HG03558 (cell line): Measurements from ENCODE around the gene MDFIC2.
"Not testable (repeated sequence)": the region's sequence is repeated elsewhere in the genome, so short reads cannot be mapped to it uniquely, and the experiment has no call there.

Experiments used
- ATAC-seq: cut with Tn5 transposase; IDR thresholded peaks from one replicate; pipeline ENCODE4 v1.9.1; 2021; ENCODE audit warnings: moderate number of reproducible peaks; ENCODE audit not compliant: unreplicated experiment; ENCODE audit errors: extremely low read depth

Gene MDFIC2

GRCh38 chr3:70264122-70264780 lies 48.2 kb downstream of the MDFIC2 start:
- no peak for ATAC-seq

DNA sequence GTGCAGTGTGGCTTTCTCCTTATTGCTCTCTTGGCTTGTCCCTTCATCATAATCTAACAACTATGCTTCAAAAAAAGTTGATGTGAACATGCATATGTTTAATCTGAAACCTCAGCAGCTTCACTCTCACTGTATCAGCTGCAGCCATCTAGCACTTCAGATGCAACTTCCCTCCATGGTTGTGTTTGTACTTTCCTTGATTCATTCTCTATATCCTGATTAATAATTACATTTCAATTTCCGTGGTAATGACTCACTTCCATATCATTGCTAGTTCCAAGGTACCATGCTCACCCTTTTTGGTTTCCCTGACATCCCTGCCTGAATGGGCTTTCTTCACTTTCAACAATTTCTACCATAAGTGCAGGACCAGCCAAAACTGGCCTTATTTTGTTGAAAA lies 51.2 kb downstream of the MDFIC2 start:
- ATAC-seq: no peak

DNA sequence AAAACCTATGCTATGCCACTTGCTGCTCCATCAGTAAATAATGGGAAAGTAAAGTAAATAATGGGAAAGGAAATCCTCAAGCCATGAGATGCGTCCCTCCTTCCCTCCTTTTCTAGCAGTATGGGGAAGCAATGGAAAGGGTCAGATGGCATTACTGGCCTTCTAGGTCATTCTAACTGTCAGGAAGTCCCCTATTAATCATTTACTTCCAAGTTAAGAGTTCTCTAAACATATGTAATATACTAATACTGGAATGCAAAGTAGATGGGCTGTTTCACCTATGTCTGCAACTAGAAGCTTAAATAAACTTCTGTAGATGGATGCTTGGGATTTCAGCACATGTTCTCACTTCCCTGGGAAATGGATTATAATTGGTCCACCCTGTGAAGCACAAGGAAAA lies 55.9 kb downstream of the MDFIC2 start:
- ATAC-seq: no peak

GRCh38 chr3:70250492-70250891 lies 61.9 kb downstream of the MDFIC2 start:
- no peak for ATAC-seq

- ATAC-seq: no peak
Observed at GRCh38 chr3:70249509-70250160, 62.8 kb downstream of the MDFIC2 start.

DNA sequence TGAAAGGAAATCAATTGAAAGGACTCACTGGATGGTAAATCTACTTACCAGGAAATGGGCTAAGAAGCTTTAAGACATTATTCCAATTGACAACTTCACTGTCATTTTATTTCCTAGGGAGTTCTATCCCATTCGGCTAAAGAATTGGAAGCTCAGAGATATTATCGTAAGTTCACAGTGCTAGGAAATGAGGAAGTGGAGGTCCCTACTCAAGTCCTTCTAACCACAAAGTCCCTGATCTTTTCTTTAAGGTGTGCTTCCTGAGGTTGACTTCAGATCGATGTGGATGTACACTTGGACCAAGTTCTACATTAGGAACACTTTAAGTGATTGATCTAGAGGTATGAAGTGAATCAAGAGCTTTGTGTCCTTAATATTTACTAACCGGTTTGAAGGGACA lies 63.6 kb downstream of the MDFIC2 start:
- ATAC-seq: no peak

DNA sequence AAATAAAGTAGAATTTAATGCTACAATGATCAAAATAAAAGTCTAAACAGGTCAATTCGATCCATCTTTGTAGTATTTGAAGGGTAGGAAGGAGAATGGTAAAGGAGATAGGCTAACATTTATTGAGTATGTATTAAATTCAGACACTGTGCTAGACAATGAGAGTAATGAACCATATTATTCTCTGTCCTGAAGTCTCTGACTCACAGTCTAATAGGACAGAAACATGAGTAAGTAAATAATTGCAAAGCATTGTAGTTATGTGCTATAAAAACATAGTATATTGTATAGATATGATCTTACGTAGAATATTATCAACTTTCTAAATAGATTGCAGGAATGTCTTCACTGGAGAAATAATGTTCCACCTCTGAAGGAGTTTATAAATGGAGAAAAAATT lies 64.5 kb downstream of the MDFIC2 start:
- ATAC-seq: no peak

DNA sequence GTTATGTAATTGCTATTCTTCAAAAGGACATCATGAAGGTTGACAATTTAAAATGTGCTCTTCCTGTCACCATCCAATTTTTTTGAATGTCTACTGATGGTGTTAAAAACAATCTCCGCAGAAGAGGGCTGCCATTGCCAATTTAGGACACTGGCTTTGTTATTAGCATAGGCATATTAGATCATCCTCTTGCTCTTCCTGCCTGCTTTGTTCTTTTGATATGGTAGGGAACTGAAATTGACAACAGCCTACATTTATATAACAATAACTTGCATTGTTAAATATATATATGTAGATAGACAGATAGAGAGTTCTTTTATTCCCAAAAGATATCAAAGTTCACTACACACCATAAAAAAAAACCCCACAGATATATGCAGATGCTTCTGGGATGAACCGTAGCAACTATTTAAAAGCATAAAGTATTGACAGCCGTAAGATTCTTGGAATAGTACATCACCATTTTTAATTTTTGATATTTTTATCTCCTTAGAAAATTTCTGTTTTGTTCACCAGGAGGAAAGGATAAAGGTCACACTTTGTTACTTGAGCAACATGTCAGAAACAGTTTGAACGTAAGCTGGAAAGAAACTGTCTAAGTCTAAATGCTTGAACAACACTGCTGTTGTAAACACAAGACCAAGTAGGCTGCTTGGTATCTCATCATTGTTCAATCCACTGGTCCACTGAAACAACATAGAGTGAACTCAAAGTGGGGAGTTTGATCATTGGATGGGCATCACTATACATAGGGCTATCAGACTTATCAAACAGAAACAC lies 66.5 kb downstream of the MDFIC2 start:
- ATAC-seq: no peak

DNA sequence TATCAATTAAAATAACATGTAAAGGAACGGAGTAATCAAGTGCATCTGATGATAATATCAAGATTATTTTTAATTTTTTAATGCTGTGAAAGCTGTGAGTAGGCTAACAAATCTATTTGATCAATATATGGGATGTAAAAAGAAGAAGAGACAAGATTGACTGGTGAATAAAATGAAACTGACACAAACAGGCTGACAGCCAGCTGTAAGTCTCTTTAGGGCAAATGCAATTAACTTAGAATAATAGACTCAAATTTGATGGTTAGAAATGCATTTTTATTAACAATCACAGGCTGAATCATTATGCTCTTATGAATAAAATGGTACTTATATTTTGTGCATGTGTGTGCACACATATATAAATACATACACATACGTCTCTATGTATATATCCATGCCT lies 68.0 kb downstream of the MDFIC2 start:
- no peak for ATAC-seq

DNA sequence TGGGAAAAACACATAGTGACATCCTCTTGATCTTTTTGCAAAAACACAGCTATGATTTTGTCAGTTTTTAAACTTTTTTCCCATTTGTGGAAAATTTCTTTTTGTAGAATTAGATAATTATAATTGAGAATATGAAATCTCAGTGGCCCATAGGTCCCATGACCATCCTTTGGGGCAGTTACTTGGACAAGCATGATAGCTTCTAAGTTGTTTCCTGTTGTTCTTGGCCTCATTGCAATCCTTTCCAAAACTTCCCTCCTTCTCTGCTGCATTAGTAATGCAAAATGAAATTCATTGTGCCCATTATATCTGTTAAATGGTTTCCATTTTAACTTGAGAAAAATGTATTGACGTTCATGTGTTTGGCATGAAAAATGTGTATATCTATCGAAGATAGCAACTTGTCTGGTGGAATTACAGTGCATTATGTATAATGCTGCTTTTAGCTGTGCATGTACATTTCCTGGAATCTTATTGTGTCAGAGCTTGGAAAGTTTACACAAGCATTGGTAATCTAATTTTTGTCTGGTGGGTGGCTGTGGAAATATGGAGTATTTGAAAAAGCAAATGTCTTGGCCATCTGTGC lies 70.0 kb downstream of the MDFIC2 start:
- ATAC-seq: no peak

- no peak for ATAC-seq
Observed at GRCh38 chr3:70233812-70234211, 78.6 kb downstream of the MDFIC2 start.

- ATAC-seq: no peak
Observed at GRCh38 chr3:70233112-70233511, 79.3 kb downstream of the MDFIC2 start.

GRCh38 chr3:70231266-70231701 lies 81.2 kb downstream of the MDFIC2 start:
- ATAC-seq: no peak

- ATAC-seq: no peak
Observed at GRCh38 chr3:70227437-70227836, 85.0 kb downstream of the MDFIC2 start.

GRCh38 chr3:70225146-70225545 lies 87.3 kb downstream of the MDFIC2 start:
- ATAC-seq: no peak

DNA sequence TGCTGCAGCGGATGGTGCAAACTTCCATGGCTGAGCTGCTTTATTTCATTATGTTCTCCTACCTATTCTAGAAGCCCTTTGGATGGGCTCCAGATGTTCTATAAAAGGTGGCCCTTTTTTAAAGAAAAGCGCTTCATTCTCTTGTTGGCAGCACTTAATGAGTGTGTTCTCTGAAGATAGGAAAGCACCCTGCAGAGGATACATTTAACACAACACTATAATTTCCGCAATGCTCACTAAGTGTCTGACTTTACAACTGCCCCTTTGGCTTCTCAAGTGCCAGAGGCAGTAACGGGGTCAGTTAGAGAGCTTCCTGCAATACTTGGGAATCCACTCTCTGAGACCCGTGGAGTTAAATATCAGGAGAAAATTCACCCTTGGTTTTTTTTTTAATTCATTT lies 88.1 kb downstream of the MDFIC2 start:
- ATAC-seq: no peak

- no peak for ATAC-seq
Observed at GRCh38 chr3:70218471-70218870, 94.0 kb downstream of the MDFIC2 start.

DNA sequence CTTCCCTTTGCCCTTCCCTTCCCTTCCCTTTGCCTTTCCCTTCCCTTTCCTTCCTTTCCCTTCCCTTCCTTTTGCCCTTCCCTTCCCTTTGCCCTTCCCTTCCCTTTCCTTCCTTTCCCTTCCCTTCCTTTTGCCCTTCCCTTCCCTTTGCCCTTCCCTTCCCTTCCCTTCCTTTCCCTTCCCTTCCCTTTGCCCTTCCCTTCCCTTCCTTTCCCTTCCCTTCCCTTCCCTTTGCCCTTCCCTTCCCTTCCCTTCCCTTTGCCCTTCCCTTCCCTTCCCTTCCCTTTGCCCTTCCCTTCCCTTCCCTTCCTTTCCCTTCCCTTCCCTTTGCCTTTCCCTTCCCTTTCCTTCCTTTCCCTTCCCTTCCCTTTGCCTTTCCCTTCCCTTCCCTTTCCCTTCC lies 101.2 kb downstream of the MDFIC2 start:
- not testable (repeated sequence) for ATAC-seq

- no peak for ATAC-seq
Observed at GRCh38 chr3:70201975-70202374, 110.5 kb downstream of the MDFIC2 start.

GRCh38 chr3:70189884-70190473 lies 122.5 kb downstream of the MDFIC2 start:
- no peak for ATAC-seq

DNA sequence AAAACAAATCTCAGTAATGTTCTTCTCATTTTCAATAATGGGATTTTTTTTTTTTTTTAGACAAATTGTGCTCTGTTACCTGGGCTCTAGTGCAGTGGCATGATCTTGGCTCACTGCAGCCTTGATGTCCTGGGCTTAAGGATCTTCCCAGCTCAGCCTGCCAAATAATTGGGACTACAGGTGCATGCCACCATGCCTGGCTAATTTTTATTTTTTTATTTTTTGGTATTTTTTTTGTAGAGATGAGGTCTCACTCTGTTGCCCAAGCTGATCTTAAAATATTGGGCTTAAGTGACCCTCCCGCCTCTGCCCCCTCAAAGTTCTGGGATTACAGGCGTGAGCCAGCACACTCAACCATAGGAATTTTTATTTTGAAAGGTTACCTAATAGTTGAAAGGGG lies 126.2 kb downstream of the MDFIC2 start:
- no peak for ATAC-seq
